Measurements from ENCODE around the gene ZNF280D.
A peak's percentile ranks its signal among the peaks of the same experiment; 100 is the strongest.
"Not testable (repeated sequence)": the region's sequence is repeated elsewhere in the genome, so short reads cannot be mapped to it uniquely, and the experiment has no call there.

ZNF280D gene

GRCh38 chr15:56724232-56724631 is 9.1 kb downstream of the ZNF280D start:
- no peak for DNase-seq
- intact Hi-C loops (cut with DNase I), result no loop called here

- intact Hi-C loops (cut with DNase I), result no loop called here
- DNase-seq, result no peak
These were observed 9.5 kb downstream of the ZNF280D start for GRCh38 chr15:56723787-56724186.

GRCh38 chr15:56719774-56720555 is 13.3 kb downstream of the ZNF280D start:
- intact Hi-C loops (cut with DNase I), result no loop called here

GRCh38 chr15:56719021-56719612 is 14.2 kb downstream of the ZNF280D start:
- no peak for DNase-seq
- intact Hi-C loops (cut with DNase I), result no loop called here

More at GRCh38 chr15:56719774-56720555, 13.3 kb downstream of the ZNF280D start:
- no peak for DNase-seq

GRCh38 chr15:56718560-56718959 is 14.7 kb downstream of the ZNF280D start:
- peak in 2 of 42 donors; percentile 18 to 43 for DNase-seq
- intact Hi-C loops (cut with DNase I), result no loop called here

GRCh38 chr15:56716334-56716733 is 17.0 kb downstream of the ZNF280D start:
- intact Hi-C loops (cut with DNase I), result no loop called here
- DNase-seq, result no peak

- no peak for DNase-seq
- intact Hi-C loops (cut with DNase I), result no loop called here
These were observed 18.1 kb downstream of the ZNF280D start for GRCh38 chr15:56715220-56715619.

- not testable (repeated sequence) for DNase-seq
These were observed 23.8 kb downstream of the ZNF280D start for GRCh38 chr15:56709502-56709901.

GRCh38 chr15:56699743-56700142 is 33.6 kb downstream of the ZNF280D start:
- no peak for DNase-seq
- intact Hi-C loops (cut with DNase I), result no loop called here

More at GRCh38 chr15:56709502-56709901, 23.8 kb downstream of the ZNF280D start:
- intact Hi-C loops (cut with DNase I), result not testable (repeated sequence)

- no peak for DNase-seq
- intact Hi-C loops (cut with DNase I), result no loop called here
These were observed 35.0 kb downstream of the ZNF280D start for GRCh38 chr15:56698270-56698669.

- DNase-seq, result no peak
- intact Hi-C loops (cut with DNase I), result no loop called here
These were observed 39.5 kb downstream of the ZNF280D start for GRCh38 chr15:56693761-56694160.

- intact Hi-C loops (cut with DNase I), result no loop called here
- DNase-seq, result no peak
These were observed 42.6 kb downstream of the ZNF280D start for GRCh38 chr15:56690733-56691132.

GRCh38 chr15:56683908-56684307 is 49.4 kb downstream of the ZNF280D start:
- intact Hi-C loops (cut with DNase I), result no loop called here
- DNase-seq, result no peak

GRCh38 chr15:56681113-56681512 is 52.2 kb downstream of the ZNF280D start:
- no peak for DNase-seq
- intact Hi-C loops (cut with DNase I), result no loop called here

GRCh38 chr15:56679225-56679624 is 54.1 kb downstream of the ZNF280D start:
- intact Hi-C loops (cut with DNase I), result no loop called here
- DNase-seq, result no peak

- DNase-seq, result no peak
These were observed 54.7 kb downstream of the ZNF280D start for GRCh38 chr15:56678571-56678970.

GRCh38 chr15:56677271-56677670 is 56.0 kb downstream of the ZNF280D start:
- intact Hi-C loops (cut with DNase I), result no loop called here
- no peak for DNase-seq

More at GRCh38 chr15:56678571-56678970, 54.7 kb downstream of the ZNF280D start:
- intact Hi-C loops (cut with DNase I), result no loop called here

GRCh38 chr15:56675930-56676329 is 57.4 kb downstream of the ZNF280D start:
- DNase-seq, result no peak
- intact Hi-C loops (cut with DNase I), result no loop called here

GRCh38 chr15:56674857-56675256 is 58.5 kb downstream of the ZNF280D start:
- no peak for DNase-seq
- intact Hi-C loops (cut with DNase I), result no loop called here

GRCh38 chr15:56672721-56673120 is 60.6 kb downstream of the ZNF280D start:
- no peak for DNase-seq
- intact Hi-C loops (cut with DNase I), result no loop called here

- DNase-seq, result no peak
- intact Hi-C loops (cut with DNase I), result no loop called here
These were observed 65.8 kb downstream of the ZNF280D start for GRCh38 chr15:56667517-56667916.

Data from head of caudate nucleus (tissue), 42 donors.